Measurements from ENCODE around the gene FILIP1. TPM values are rescaled to one million over a fixed set of nuclear protein-coding genes. Genes with fewer than 3 reads are reported as not detected.
"Not testable (repeated sequence)": the region's sequence is repeated elsewhere in the genome, so short reads cannot be mapped to it uniquely, and the experiment has no call there.

FILIP1 gene
- total RNA-seq, 3 donors from 2014 or later: 2.9 to 4.3 (median 4.3) TPM

GRCh38 chr6:75412969-75413662 lies 80.5 kb downstream of the FILIP1 start:
- Histone ChIP-seq H3K4me1 (no peaks in the 10 kb centered on the region), H3K4me3 (no peak overlapping the region), H3K27me3 (no peaks in the 10 kb centered on the region), H3K9me3 (no peaks in the 10 kb centered on the region), H3K36me3 (no peaks in the 10 kb centered on the region), H3K27ac (no peak overlapping the region)
- intact Hi-C loops (cut with DNase I; ENCODE audit: low total_unique reads): no loop called here
- no peak for DNase-seq (ENCODE audit: low spot score in 2 of 2)
- TF ChIP-seq CTCF (IDR thresholded peaks at IDR 0.05) (no peak), POLR2AphosphoS5 (IDR thresholded peaks at IDR 0.05) (no peak), POLR2A (IDR thresholded peaks at IDR 0.05) (no peak)

GRCh38 chr6:75410564-75410963 lies 83.0 kb downstream of the FILIP1 start:
- H3K4me1 ChIP-seq; H3K4me3 ChIP-seq; H3K27ac ChIP-seq; H3K27me3 ChIP-seq; DNase-seq (ENCODE audit: low spot score in 2 of 2); intact Hi-C loops (cut with DNase I; ENCODE audit: low total_unique reads); H3K9me3 ChIP-seq; H3K36me3 ChIP-seq: not testable (repeated sequence)

- DNase-seq (ENCODE audit: low spot score in 2 of 2): no peak
- no peaks in the 10 kb centered on the region for H3K9me3 ChIP-seq
- H3K27ac ChIP-seq: no peak overlapping the region
- TF ChIP-seq POLR2AphosphoS5 (IDR thresholded peaks at IDR 0.05): no peak
- TF ChIP-seq POLR2A (IDR thresholded peaks at IDR 0.05): no peak
- no peak for TF ChIP-seq CTCF (IDR thresholded peaks at IDR 0.05)
- no peaks in the 10 kb centered on the region for H3K36me3 ChIP-seq
- intact Hi-C loops (cut with DNase I; ENCODE audit: low total_unique reads): no loop called here
- H3K4me1 ChIP-seq: no peaks in the 10 kb centered on the region
- H3K4me3 ChIP-seq: no peak overlapping the region
- H3K27me3 ChIP-seq: no peaks in the 10 kb centered on the region
Observed at GRCh38 chr6:75409928-75410327, 83.7 kb downstream of the FILIP1 start.

GRCh38 chr6:75409286-75409685 lies 84.3 kb downstream of the FILIP1 start:
- TF ChIP-seq POLR2A (IDR thresholded peaks at IDR 0.05) (no peak), CTCF (IDR thresholded peaks at IDR 0.05) (no peak), POLR2AphosphoS5 (IDR thresholded peaks at IDR 0.05) (no peak)
- DNase-seq (ENCODE audit: low spot score in 2 of 2): no peak
- Histone ChIP-seq H3K4me3 (no peak overlapping the region), H3K4me1 (no peaks in the 10 kb centered on the region), H3K9me3 (no peaks in the 10 kb centered on the region), H3K27ac (no peak overlapping the region), H3K36me3 (no peaks in the 10 kb centered on the region), H3K27me3 (no peaks in the 10 kb centered on the region)
- intact Hi-C loops (cut with DNase I; ENCODE audit: low total_unique reads): no loop called here

GRCh38 chr6:75403563-75404080 lies 90.0 kb downstream of the FILIP1 start:
- H3K9me3 ChIP-seq: no peaks in the 10 kb centered on the region
- intact Hi-C loops (cut with DNase I; ENCODE audit: low total_unique reads): no loop called here
- no peak overlapping the region for H3K27ac ChIP-seq
- no peaks in the 10 kb centered on the region for H3K27me3 ChIP-seq
- no peaks in the 10 kb centered on the region for H3K36me3 ChIP-seq
- H3K4me1 ChIP-seq: no peaks in the 10 kb centered on the region
- TF ChIP-seq POLR2AphosphoS5 (IDR thresholded peaks at IDR 0.05) (no peak), CTCF (IDR thresholded peaks at IDR 0.05) (no peak), POLR2A (IDR thresholded peaks at IDR 0.05) (no peak)
- H3K4me3 ChIP-seq: no peak overlapping the region
- DNase-seq (ENCODE audit: low spot score in 2 of 2): no peak
